ENCODE data around the gene SLC16A9. TPM values are rescaled to one million over a fixed set of nuclear protein-coding genes. Genes with fewer than 3 reads are reported as not detected.

Gene SLC16A9
- total RNA-seq, 1 donor from 2014 or later, result 2.9 TPM

DNA sequence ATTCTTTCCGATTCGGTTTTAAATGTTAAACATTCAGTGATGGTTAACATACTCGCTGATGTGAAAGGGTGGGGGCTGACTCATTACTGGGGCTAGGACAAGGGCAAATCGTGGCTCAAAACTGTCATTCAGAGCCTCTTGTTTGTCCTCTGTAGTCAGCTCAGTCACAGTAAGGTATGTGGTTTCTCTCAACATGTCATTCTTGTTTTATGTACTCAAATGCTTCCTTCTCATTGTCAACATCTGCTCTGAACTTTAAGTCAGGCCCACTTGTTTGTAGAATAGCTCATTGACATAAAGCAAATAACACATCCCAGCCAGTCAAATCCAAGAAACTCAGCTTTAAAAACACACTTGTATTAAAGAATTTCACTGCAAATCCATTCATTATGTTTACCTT is 7.3 kb downstream of the SLC16A9 start:
- no peak for DNase-seq (ENCODE audit: low spot score in 2 of 2)
- Histone ChIP-seq H3K36me3 (no peaks in the 10 kb centered on the region), H3K27me3 (no peaks in the 10 kb centered on the region), H3K9me3 (no peaks in the 10 kb centered on the region), H3K4me1 (peaks cover 0 to 9% of the 10 kb centered on the region in 2 donors), H3K27ac (no peak overlapping the region), H3K4me3 (no peak overlapping the region)
- intact Hi-C loops (cut with DNase I), result no loop called here
- TF ChIP-seq, protein P1, sequence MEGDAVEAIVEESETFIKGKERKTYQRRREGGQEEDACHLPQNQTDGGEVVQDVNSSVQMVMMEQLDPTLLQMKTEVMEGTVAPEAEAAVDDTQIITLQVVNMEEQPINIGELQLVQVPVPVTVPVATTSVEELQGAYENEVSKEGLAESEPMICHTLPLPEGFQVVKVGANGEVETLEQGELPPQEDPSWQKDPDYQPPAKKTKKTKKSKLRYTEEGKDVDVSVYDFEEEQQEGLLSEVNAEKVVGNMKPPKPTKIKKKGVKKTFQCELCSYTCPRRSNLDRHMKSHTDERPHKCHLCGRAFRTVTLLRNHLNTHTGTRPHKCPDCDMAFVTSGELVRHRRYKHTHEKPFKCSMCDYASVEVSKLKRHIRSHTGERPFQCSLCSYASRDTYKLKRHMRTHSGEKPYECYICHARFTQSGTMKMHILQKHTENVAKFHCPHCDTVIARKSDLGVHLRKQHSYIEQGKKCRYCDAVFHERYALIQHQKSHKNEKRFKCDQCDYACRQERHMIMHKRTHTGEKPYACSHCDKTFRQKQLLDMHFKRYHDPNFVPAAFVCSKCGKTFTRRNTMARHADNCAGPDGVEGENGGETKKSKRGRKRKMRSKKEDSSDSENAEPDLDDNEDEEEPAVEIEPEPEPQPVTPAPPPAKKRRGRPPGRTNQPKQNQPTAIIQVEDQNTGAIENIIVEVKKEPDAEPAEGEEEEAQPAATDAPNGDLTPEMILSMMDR (IDR thresholded peaks at IDR 0.05), result no peak

DNA sequence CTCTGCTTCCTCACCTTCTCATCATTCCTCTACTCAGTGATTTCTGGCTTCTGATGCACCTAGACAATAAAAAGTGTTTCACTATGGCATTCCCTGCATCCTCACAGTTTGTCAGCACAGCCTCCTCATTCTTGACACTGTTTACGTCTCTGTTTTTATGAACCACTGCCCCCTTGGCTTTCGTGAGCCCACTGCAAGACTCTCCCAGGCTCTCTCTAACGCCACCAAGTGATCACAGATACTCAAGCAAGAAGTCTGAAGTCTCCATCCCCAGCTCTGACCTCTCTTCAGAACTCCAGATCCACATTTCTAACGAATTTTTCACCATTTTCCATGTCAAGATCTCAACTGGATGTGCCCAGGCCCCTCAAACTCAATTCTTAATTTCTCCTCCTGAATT is 8.9 kb downstream of the SLC16A9 start:
- Histone ChIP-seq H3K9me3 (no peaks in the 10 kb centered on the region), H3K36me3 (no peaks in the 10 kb centered on the region), H3K27ac (no peak overlapping the region), H3K4me1 (peaks cover 0 to 9% of the 10 kb centered on the region in 2 donors), H3K4me3 (no peak overlapping the region), H3K27me3 (no peaks in the 10 kb centered on the region)
- intact Hi-C loops (cut with DNase I), result no loop called here
- no peak for DNase-seq (ENCODE audit: low spot score in 2 of 2)
- TF ChIP-seq, protein P1 (IDR thresholded peaks at IDR 0.05), result no peak

- Histone ChIP-seq H3K27ac (no peak overlapping the region), H3K27me3 (no peaks in the 10 kb centered on the region), H3K4me3 (no peak overlapping the region), H3K36me3 (no peaks in the 10 kb centered on the region), H3K9me3 (no peaks in the 10 kb centered on the region), H3K4me1 (peaks cover 0 to 8% of the 10 kb centered on the region in 2 donors)
- TF ChIP-seq, protein P1 (IDR thresholded peaks at IDR 0.05), result no peak
- no peak for DNase-seq (ENCODE audit: low spot score in 2 of 2)
- intact Hi-C loops (cut with DNase I), result no loop called here
Measured at GRCh38 chr10:59698326-59698725, 11.3 kb downstream of the SLC16A9 start.

GRCh38 chr10:59695637-59696036 is 14.0 kb downstream of the SLC16A9 start:
- no peaks in the 10 kb centered on the region for H3K36me3 ChIP-seq
- H3K27ac ChIP-seq, result no peak overlapping the region
- H3K9me3 ChIP-seq, result no peaks in the 10 kb centered on the region
- no peaks in the 10 kb centered on the region for H3K27me3 ChIP-seq
- TF ChIP-seq, protein P1 (IDR thresholded peaks at IDR 0.05), result no peak
- DNase-seq (ENCODE audit: low spot score in 2 of 2), result no peak
- intact Hi-C loops (cut with DNase I), result no loop called here
- H3K4me1 ChIP-seq, result peaks cover 0 to 3% of the 10 kb centered on the region in 2 donors
- no peak overlapping the region for H3K4me3 ChIP-seq

DNA sequence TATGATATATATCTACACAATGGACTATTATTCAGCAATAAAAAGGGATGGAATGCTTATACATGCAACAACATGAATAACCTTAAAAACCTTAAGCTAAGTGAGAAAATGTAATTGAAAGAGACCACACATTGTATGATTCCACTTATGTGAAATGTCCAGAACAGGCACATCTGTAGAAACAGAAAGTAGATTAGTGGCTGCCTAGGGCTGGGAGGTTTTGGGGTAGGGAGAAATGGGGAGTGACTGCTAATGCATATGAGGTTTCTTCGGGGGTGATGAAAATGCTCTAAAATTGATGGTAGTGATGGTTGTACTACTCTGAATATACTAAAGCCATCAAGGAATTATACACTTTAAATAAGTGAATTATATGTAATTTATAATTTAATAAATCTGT is 14.7 kb downstream of the SLC16A9 start:
- H3K27me3 ChIP-seq, result no peaks in the 10 kb centered on the region
- TF ChIP-seq, protein P1 (IDR thresholded peaks at IDR 0.05), result no peak
- no peaks in the 10 kb centered on the region for H3K9me3 ChIP-seq
- intact Hi-C loops (cut with DNase I), result no loop called here
- peaks cover 0 to 3% of the 10 kb centered on the region in 2 donors for H3K4me1 ChIP-seq
- no peak overlapping the region for H3K4me3 ChIP-seq
- DNase-seq (ENCODE audit: low spot score in 2 of 2), result no peak
- no peaks in the 10 kb centered on the region for H3K36me3 ChIP-seq
- H3K27ac ChIP-seq, result no peak overlapping the region

GRCh38 chr10:59692113-59692512 is 17.5 kb downstream of the SLC16A9 start:
- no peak for DNase-seq (ENCODE audit: low spot score in 2 of 2)
- Histone ChIP-seq H3K4me3 (no peak overlapping the region), H3K27me3 (no peaks in the 10 kb centered on the region), H3K4me1 (no peaks in the 10 kb centered on the region), H3K36me3 (no peaks in the 10 kb centered on the region), H3K27ac (no peak overlapping the region), H3K9me3 (no peaks in the 10 kb centered on the region)
- TF ChIP-seq, protein P1 (IDR thresholded peaks at IDR 0.05), result no peak
- intact Hi-C loops (cut with DNase I), result no loop called here

Measured in ascending aorta (tissue), 2 donors.